ENCODE measurements around the gene RAB12.

GRCh38 chr18:8654503-8655451 is 45.5 kb downstream of the RAB12 start:
- TF ChIP-seq ZNF565 (CRISPR knock-in tag; conservative IDR thresholded peaks at IDR 0.05; ENCODE audit: low read depth), result no peak
- TF ChIP-seq, protein P1, sequence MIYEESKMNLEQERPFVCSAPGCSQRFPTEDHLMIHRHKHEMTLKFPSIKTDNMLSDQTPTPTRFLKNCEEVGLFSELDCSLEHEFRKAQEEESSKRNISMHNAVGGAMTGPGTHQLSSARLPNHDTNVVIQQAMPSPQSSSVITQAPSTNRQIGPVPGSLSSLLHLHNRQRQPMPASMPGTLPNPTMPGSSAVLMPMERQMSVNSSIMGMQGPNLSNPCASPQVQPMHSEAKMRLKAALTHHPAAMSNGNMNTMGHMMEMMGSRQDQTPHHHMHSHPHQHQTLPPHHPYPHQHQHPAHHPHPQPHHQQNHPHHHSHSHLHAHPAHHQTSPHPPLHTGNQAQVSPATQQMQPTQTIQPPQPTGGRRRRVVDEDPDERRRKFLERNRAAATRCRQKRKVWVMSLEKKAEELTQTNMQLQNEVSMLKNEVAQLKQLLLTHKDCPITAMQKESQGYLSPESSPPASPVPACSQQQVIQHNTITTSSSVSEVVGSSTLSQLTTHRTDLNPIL (CRISPR knock-in tag; IDR thresholded peaks at IDR 0.05; ENCODE audit: low read depth), result no peak
- no peak for TF ChIP-seq ZFP3 (CRISPR knock-in tag; IDR thresholded peaks at IDR 0.05)
- no peak for TF ChIP-seq SNAI2 (CRISPR knock-in tag; IDR thresholded peaks at IDR 0.05)
- TF ChIP-seq, protein P2, sequence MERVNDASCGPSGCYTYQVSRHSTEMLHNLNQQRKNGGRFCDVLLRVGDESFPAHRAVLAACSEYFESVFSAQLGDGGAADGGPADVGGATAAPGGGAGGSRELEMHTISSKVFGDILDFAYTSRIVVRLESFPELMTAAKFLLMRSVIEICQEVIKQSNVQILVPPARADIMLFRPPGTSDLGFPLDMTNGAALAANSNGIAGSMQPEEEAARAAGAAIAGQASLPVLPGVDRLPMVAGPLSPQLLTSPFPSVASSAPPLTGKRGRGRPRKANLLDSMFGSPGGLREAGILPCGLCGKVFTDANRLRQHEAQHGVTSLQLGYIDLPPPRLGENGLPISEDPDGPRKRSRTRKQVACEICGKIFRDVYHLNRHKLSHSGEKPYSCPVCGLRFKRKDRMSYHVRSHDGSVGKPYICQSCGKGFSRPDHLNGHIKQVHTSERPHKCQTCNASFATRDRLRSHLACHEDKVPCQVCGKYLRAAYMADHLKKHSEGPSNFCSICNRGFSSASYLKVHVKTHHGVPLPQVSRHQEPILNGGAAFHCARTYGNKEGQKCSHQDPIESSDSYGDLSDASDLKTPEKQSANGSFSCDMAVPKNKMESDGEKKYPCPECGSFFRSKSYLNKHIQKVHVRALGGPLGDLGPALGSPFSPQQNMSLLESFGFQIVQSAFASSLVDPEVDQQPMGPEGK (CRISPR knock-in tag; IDR thresholded peaks at IDR 0.05; ENCODE audit: borderline replicate concordance), result no peak

All from SK-N-SH treated with all-trans-retinoic acid at 6 μM for 48 hours (cell line).